Activated naive CD8-positive, alpha-beta T cell treated with anti-CD3 and anti-CD28 coated beads, Interleukin-2, amount 10 ng/mL, durations not matched to agents 7 days and 5 days (primary cell): Measurements from ENCODE around the gene ABLIM2. TPM values are rescaled to one million over a fixed set of nuclear protein-coding genes. Genes with fewer than 3 reads are reported as not detected.
"Not testable (repeated sequence)": the region's sequence is repeated elsewhere in the genome, so short reads cannot be mapped to it uniquely, and the experiment has no call there.

Experiments
- ATAC-seq: fragments of 150-1000 bp; cut with Tn5 transposase; one replicate; pipeline ENCODE4 v1.10.0; 2021; ENCODE audit warnings: low read depth, moderate library complexity
- POLR2A ChIA-PET: fragments of 350-600 bp; sonication (Branson Sonifier 250); formaldehyde crosslinking; loops from one replicate; lab custom pipeline; 2021; ENCODE audit warnings: antibody characterized with exemption; lab: Charles Lee
- DNase-seq: peaks from one replicate; pipeline ENCODE4 v3.0.0; 2021
- H3K27ac Mint-ChIP-seq: one replicate; pipeline ENCODE4 v1.8.0; 2022; ENCODE audit warnings: mild to moderate bottlenecking, mixed read lengths
- H3K27me3 Mint-ChIP-seq: one replicate; pipeline ENCODE4 v1.8.0; 2022; ENCODE audit warnings: mild to moderate bottlenecking, moderate library complexity, mixed read lengths
- H3K36me3 Mint-ChIP-seq: one replicate; pipeline ENCODE4 v1.8.0; 2021; ENCODE audit warnings: mild to moderate bottlenecking, mixed read lengths
- H3K4me1 Mint-ChIP-seq: one replicate; pipeline ENCODE4 v1.8.0; 2021; ENCODE audit warnings: mixed read lengths
- H3K4me3 Mint-ChIP-seq: one replicate; pipeline ENCODE4 v1.8.0; 2022; ENCODE audit warnings: mild to moderate bottlenecking, moderate library complexity, mixed read lengths
- H3K9me3 Mint-ChIP-seq: one replicate; pipeline ENCODE4 v1.8.0; 2021; ENCODE audit warnings: mixed read lengths
- total RNA-seq, 2 experiments: library from RNA; stranded (reverse); gene quantifications; one replicate each; pipeline ENCODE4 v1.2.3, GENCODE V29; 2021

The ABLIM2 gene
- total RNA-seq, 2 experiments from 2014 or later = 1.7 to 2.5 TPM

- DNase-seq (no peak), ATAC-seq (peak; percentile 90)
- Mint-ChIP-seq H3K9me3 (peaks cover 11% of the 10 kb centered on the region), H3K27ac (peak overlapping the region; percentile 56), H3K27me3 (peaks cover 2% of the 10 kb centered on the region), H3K4me1 (peaks cover 15% of the 10 kb centered on the region), H3K36me3 (no peaks in the 10 kb centered on the region), H3K4me3 (peak overlapping the region; percentile 39)
- POLR2A ChIA-PET = interaction anchor here (0.5 to 1.2 kb wide), 2 partner anchors 8 to 14 kb away, joined by 3 to 6 read pairs; partner anchors contain the start of gene AFAP1
Measured at GRCh38 chr4:7947927-7948326, 210.7 kb downstream of the ABLIM2 start.

DNA sequence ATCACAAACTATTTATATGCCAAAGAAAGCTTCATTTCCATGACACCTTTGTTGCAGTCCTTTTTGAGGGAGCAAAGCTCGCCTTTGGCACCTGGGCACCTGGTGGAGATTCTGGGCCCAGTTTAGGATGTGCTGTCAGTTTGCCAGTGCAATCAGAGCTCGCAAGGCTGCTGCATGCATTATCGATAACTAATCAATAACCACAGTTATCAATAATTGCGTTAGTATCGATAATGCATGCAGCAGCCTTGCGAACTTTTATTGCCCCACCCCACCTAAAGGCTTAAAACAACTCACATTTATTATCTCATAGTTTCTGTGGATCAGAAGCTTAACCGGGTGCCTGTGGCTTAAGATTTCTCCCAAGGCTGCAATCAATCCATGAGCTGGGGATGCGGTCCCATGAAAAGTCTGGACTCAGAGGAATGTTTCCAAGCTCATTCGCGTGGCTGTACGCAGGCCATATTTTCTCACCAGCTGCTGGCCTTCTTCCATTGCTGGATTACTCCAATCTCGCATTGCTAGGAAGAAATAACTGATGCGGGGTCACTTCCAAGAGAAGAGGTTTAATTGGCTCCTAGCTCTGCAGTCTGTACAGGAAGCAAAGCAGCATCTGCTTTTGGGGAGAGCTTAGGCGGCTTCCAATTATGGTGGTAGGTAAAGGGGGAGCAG is 212.8 kb downstream of the ABLIM2 start:
- peaks cover 15% of the 10 kb centered on the region for H3K4me1 Mint-ChIP-seq
- H3K4me3 Mint-ChIP-seq = no peak overlapping the region
- peak overlapping the region; percentile 4 for H3K27ac Mint-ChIP-seq
- peaks cover 2% of the 10 kb centered on the region for H3K9me3 Mint-ChIP-seq
- POLR2A ChIA-PET = no interaction called here
- ATAC-seq = no peak
- H3K27me3 Mint-ChIP-seq = peaks cover 2% of the 10 kb centered on the region
- no peak for DNase-seq
- no peaks in the 10 kb centered on the region for H3K36me3 Mint-ChIP-seq

DNA sequence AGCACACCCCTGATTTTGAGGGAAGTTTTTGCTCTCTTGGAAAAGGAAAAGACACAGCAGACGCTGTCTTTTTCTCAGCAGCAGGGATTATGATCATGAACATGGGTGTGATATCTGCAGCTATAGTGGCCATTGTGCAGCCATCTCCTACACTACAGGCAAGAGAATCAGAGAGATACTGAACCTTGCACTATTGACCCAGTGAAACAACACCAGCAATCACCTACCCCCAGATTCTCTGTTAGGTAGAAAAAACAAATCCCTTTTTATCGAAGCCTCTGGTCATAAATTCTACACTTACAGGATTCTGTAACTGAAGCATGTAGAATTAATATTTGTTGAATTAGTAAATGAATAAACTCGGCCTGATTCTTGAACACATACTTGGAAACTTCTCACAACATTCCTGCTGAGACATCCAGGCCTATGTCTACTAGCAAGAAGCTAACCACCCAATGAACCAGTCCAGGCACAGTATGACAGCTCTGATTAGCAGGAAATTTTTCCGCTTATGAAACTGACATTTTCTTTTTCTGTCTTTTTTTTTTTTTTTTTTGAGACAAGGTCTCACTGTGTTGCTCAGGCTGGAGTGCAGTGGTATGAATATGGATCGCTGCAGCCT is 213.9 kb downstream of the ABLIM2 start:
- POLR2A ChIA-PET = no interaction called here
- H3K27me3 Mint-ChIP-seq = peaks cover 2% of the 10 kb centered on the region
- H3K4me3 Mint-ChIP-seq = no peak overlapping the region
- no peak overlapping the region for H3K27ac Mint-ChIP-seq
- no peak for DNase-seq
- H3K4me1 Mint-ChIP-seq = peaks cover 15% of the 10 kb centered on the region
- no peaks in the 10 kb centered on the region for H3K9me3 Mint-ChIP-seq
- H3K36me3 Mint-ChIP-seq = no peaks in the 10 kb centered on the region
- ATAC-seq = no peak

DNA sequence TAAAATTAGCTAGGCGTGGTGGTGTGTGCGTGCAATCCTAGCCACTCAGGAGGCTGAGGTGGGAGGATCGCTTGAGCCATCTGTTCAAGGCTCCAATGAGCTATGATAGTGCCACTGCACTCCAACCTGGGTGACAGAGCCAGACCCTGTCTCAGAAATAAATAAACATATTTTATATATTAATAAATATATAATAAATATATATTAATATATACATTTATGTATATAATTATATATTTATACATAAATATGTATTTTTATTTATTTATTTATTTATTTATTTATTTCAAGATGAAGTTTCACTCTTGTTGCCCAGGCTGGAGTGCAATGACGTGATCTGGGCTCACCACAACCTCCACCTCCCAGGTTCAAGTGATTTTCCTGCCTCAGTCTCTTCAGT is 214.9 kb downstream of the ABLIM2 start:
- H3K4me1 Mint-ChIP-seq, H3K36me3 Mint-ChIP-seq, H3K9me3 Mint-ChIP-seq, H3K27ac Mint-ChIP-seq, ATAC-seq, POLR2A ChIA-PET, DNase-seq, H3K4me3 Mint-ChIP-seq, H3K27me3 Mint-ChIP-seq: not testable (repeated sequence)

DNA sequence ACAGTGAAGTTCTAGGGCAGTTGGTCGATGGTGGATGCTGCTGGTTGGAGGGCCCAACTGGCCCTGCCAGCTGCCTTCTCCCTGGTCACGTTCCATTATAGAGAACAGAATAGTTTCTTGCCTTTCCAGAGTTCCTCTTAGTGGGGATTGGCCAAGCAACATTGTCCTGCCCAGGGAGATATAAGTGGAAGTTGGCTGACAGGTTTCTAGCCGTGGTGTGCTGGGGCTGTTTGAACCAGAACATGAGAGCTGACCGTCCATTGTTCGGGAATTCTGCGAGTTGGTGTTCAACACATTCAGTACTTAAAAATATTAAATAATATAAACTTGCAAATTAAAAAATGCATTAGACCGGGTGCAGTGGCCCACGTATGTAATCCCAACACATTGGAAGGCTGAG is 215.4 kb downstream of the ABLIM2 start:
- Mint-ChIP-seq H3K27me3 (peaks cover 3% of the 10 kb centered on the region), H3K9me3 (no peaks in the 10 kb centered on the region), H3K36me3 (no peaks in the 10 kb centered on the region), H3K4me1 (peaks cover 9% of the 10 kb centered on the region), H3K27ac (no peak overlapping the region), H3K4me3 (no peak overlapping the region)
- ATAC-seq (no peak), DNase-seq (no peak)
- POLR2A ChIA-PET = no interaction called here

GRCh38 chr4:7941965-7942496 is 216.6 kb downstream of the ABLIM2 start:
- Mint-ChIP-seq H3K4me3 (no peak overlapping the region), H3K9me3 (no peaks in the 10 kb centered on the region)

DNA sequence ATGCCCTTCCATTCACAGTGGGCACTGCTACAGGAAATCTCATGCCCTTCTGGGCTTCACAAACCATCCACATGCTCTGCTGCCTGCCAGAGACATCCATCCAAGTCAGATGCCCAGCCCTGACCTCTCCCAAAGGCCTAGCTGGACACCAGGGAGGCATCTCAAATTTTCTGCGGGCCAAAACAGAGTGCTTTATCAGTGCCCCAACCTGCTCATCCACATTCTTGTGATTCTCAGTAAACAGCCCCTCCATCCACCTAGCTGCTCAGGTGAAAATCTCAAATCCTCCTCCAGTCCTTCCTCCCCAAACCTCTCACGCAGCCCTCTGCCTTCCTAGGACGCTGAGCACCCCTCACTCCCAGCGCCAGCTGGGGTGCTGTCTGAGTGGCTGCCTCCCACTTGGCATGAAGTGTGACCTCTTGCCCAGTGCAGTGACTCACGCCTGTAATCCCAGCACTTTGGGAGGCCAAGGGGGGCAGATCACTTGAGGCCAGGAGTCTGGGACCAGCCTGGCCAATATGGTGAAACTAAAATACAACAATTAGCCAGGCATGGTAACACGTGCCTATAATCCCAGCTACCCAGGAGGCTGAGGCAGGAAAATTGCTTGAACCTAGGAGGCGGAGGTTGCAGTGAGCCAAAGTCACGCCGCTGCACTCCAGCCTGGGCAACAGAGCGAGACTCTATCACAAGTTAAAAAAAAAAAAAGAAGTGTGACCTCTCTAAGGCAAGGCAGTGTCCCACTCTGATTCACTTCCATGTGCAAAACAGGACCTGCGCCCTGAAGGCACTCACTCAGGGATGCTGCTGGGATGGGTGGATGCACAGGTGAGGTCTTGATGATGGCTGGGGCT is 217.3 kb downstream of the ABLIM2 start:
- peaks cover 13% of the 10 kb centered on the region for H3K4me1 Mint-ChIP-seq
- peaks cover 18% of the 10 kb centered on the region for H3K27me3 Mint-ChIP-seq
- no peaks in the 10 kb centered on the region for H3K36me3 Mint-ChIP-seq
- DNase-seq (no peak), ATAC-seq (no peak)
- POLR2A ChIA-PET = interaction anchor here (2.0 kb wide), 1 partner anchor 77 kb away, joined by 4 read pairs; no protein-coding TSS in a partner anchor
- H3K27ac Mint-ChIP-seq = peak overlapping the region; percentile 15
- no peak overlapping the region for H3K4me3 Mint-ChIP-seq
- no peaks in the 10 kb centered on the region for H3K9me3 Mint-ChIP-seq

More at GRCh38 chr4:7941965-7942496, 216.6 kb downstream of the ABLIM2 start:
- DNase-seq (no peak), ATAC-seq (no peak)
- Mint-ChIP-seq H3K27ac (no peak overlapping the region), H3K4me1 (peaks cover 10% of the 10 kb centered on the region), H3K36me3 (no peaks in the 10 kb centered on the region), H3K27me3 (peaks cover 13% of the 10 kb centered on the region)
- POLR2A ChIA-PET = no interaction called here

GRCh38 chr4:7939377-7940108 is 219.1 kb downstream of the ABLIM2 start, which contains the start of gene AFAP1:
Gene AFAP1, minus strand, starts transcription at chr4:7939861. Its CDS starts 67,783 bp downstream, at chr4:7872078.
- peaks cover 20% of the 10 kb centered on the region for H3K27me3 Mint-ChIP-seq
- H3K9me3 Mint-ChIP-seq = no peaks in the 10 kb centered on the region
- peak within 1 kb of the TSS; percentile 66 for H3K4me3 Mint-ChIP-seq
- peaks cover 13% of the 10 kb centered on the region for H3K4me1 Mint-ChIP-seq
- H3K36me3 Mint-ChIP-seq = no peaks in the 10 kb centered on the region
- DNase-seq = peak; percentile 94
- peak; percentile 97 for ATAC-seq
- no peak within 1 kb of the TSS for H3K27ac Mint-ChIP-seq
- POLR2A ChIA-PET = interaction anchor here (0.6 to 2.0 kb wide), 12 partner anchors 9 to 1040 kb away, joined by 3 to 9 read pairs (median 4); no protein-coding TSS in a partner anchor

DNA sequence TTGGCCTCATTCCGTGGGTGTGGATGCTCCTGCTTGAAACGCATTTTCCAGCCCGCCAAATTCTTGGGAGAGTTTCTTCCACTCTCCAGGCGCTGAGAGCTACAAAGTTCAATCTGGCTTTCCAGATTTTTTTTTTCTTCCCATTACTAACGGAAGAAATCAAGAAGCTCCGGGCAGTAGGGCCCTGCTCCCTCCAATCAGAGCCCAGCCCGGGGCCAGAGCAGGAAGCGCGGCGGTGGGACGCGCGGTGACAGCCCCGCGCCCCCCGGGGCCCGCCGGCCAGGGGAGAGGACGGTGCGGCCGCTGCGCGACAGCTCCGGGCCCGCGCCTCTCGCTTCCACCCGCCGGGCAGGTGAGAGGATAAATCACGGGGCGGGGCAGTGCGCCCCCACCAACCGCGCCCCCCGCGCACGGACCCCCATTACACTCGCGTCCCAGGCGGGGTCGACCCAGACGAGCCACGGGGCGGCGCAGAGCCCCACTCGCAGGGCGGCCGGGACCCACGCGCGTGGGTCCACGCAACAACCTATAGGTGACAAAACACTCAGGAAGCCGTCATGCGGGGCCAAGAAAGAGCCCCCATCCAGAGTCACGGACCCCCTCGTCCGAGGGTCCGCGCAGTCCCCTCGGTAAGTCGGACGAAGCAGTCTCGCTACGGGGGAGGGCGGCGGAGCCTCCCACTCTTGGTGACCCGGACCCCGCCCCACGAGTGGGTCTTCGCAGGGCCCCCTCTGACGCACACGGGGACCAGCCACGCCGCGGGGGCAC is 219.8 kb downstream of the ABLIM2 start:
- POLR2A ChIA-PET = interaction anchor here (0.5 to 2.0 kb wide), 7 partner anchors 22 to 95 kb away, joined by 3 to 9 read pairs (median 5); no protein-coding TSS in a partner anchor
- Mint-ChIP-seq H3K4me3 (peak overlapping the region; percentile 77), H3K36me3 (peaks cover 3% of the 10 kb centered on the region), H3K27ac (peak overlapping the region; percentile 19), H3K27me3 (peaks cover 20% of the 10 kb centered on the region), H3K4me1 (peaks cover 12% of the 10 kb centered on the region), H3K9me3 (no peaks in the 10 kb centered on the region)
- ATAC-seq (no peak), DNase-seq (no peak)

GRCh38 chr4:7938266-7938608 is 220.4 kb downstream of the ABLIM2 start:
- Mint-ChIP-seq H3K4me1 (peaks cover 12% of the 10 kb centered on the region), H3K9me3 (no peaks in the 10 kb centered on the region), H3K27me3 (peaks cover 20% of the 10 kb centered on the region), H3K4me3 (peak overlapping the region; percentile 77), H3K36me3 (peaks cover 3% of the 10 kb centered on the region), H3K27ac (peak overlapping the region; percentile 19)
- DNase-seq (peak; percentile 18), ATAC-seq (no peak)
- POLR2A ChIA-PET = interaction anchor here (1.6 to 1.8 kb wide), 3 partner anchors 22 to 94 kb away, joined by 3 to 6 read pairs (median 5); no protein-coding TSS in a partner anchor

- peak overlapping the region; percentile 77 for H3K4me3 Mint-ChIP-seq
- no peaks in the 10 kb centered on the region for H3K9me3 Mint-ChIP-seq
- POLR2A ChIA-PET = no interaction called here
- no peak overlapping the region for H3K27ac Mint-ChIP-seq
- DNase-seq (no peak), ATAC-seq (no peak)
- peaks cover 3% of the 10 kb centered on the region for H3K36me3 Mint-ChIP-seq
- H3K4me1 Mint-ChIP-seq = peaks cover 12% of the 10 kb centered on the region
- H3K27me3 Mint-ChIP-seq = peaks cover 20% of the 10 kb centered on the region
Measured at GRCh38 chr4:7937006-7937405, 221.6 kb downstream of the ABLIM2 start.
